Fibroblast of villous mesenchyme (primary cell): Measurements from ENCODE around the gene PLXNA4. TPM values are rescaled to one million over a fixed set of nuclear protein-coding genes. Genes with fewer than 3 reads are reported as not detected.

Source experiments
- DNase-seq: peaks from one replicate; pipeline ENCODE4 v3.0.0-alpha.2; 2010; ENCODE audit warnings: low read depth
- H3K4me3 ChIP-seq: 2 replicates; pipeline ENCODE4 v1.5.1; 2011; ENCODE audit warnings: low read depth, mild to moderate bottlenecking, low read length
- CTCF ChIP-seq: IDR thresholded peaks from 2 replicates; pipeline ENCODE4 v1.5.1; 2012; ENCODE audit warnings: low read depth, mild to moderate bottlenecking, low read length; ENCODE audit not compliant: insufficient read depth
- total RNA-seq: library from RNA; depleted of rRNA; stranded (reverse); fragments of >200 nt; gene quantifications from 2 replicates; pipeline ENCODE4 v1.2.3, GENCODE V29; 2012

The PLXNA4 gene
- total RNA-seq, 1 donor = not detected

GRCh38 chr7:132515181-132515580 lies 61.1 kb downstream of the PLXNA4 start:
- H3K4me3 ChIP-seq = no peak overlapping the region
- no peak for DNase-seq
- TF ChIP-seq CTCF = no peak

GRCh38 chr7:132514430-132514829 lies 61.8 kb downstream of the PLXNA4 start:
- TF ChIP-seq CTCF = no peak
- no peak for DNase-seq
- no peak overlapping the region for H3K4me3 ChIP-seq

- H3K4me3 ChIP-seq = no peak overlapping the region
- DNase-seq = no peak
- TF ChIP-seq CTCF = no peak
Observed at GRCh38 chr7:132511921-132512320, 64.3 kb downstream of the PLXNA4 start.

- TF ChIP-seq CTCF = no peak
Observed at GRCh38 chr7:132511387-132511786, 64.9 kb downstream of the PLXNA4 start.

GRCh38 chr7:132509643-132510042 lies 66.6 kb downstream of the PLXNA4 start:
- TF ChIP-seq CTCF = no peak
- no peak overlapping the region for H3K4me3 ChIP-seq
- no peak for DNase-seq

More at GRCh38 chr7:132511387-132511786, 64.9 kb downstream of the PLXNA4 start:
- no peak overlapping the region for H3K4me3 ChIP-seq
- no peak for DNase-seq

GRCh38 chr7:132508724-132509353 lies 67.4 kb downstream of the PLXNA4 start:
- DNase-seq = no peak
- no peak overlapping the region for H3K4me3 ChIP-seq
- TF ChIP-seq CTCF = no peak

GRCh38 chr7:132504852-132505251 lies 71.4 kb downstream of the PLXNA4 start:
- DNase-seq = no peak
- H3K4me3 ChIP-seq = no peak overlapping the region
- no peak for TF ChIP-seq CTCF
